Gastroesophageal sphincter (tissue), 4 donors: ENCODE results near the gene ZFAND2A. TPM values are rescaled to one million over a fixed set of nuclear protein-coding genes. Genes with fewer than 3 reads are reported as not detected.

Source experiments
- ATAC-seq: fragments of 150-250 bp; one replicate; pipeline ENCODE4 v1.9.1; 2016; ENCODE audit warnings: mild to moderate bottlenecking, moderate library complexity
- H3K27ac ChIP-seq, 4 donors: fragments of 200-600 bp; sonication (generic) in 3 of 4; 1 replicate in 3 of 4; 2 replicates in 1 of 4; pipeline ENCODE4 v1.5.1; 2016 to 2019
- H3K27me3 ChIP-seq: fragments of 200-600 bp; sonication (generic); one replicate; pipeline ENCODE4 v1.5.1; 2019
- H3K36me3 ChIP-seq, 2 donors: fragments of 200-600 bp; sonication (generic); one replicate each; pipeline ENCODE4 v1.5.1; 2019; ENCODE audit warnings: control low read depth in 1 of 2
- H3K4me1 ChIP-seq, 3 donors: fragments of 200-600 bp; sonication (generic); 1 replicate in 2 of 3; 2 replicates in 1 of 3; pipeline ENCODE4 v1.5.1; 2016 to 2019; ENCODE audit warnings: control low read depth in 2 of 3
- H3K4me3 ChIP-seq, 2 donors: fragments of 200-600 bp; sonication (generic); one replicate each; pipeline ENCODE4 v1.5.1; 2019; ENCODE audit warnings: mild to moderate bottlenecking in 1 of 2, moderate library complexity in 1 of 2
- H3K9me3 ChIP-seq, 3 donors: fragments of 200-600 bp; sonication (generic); one replicate each; pipeline ENCODE4 v1.5.1; 2017 to 2019; ENCODE audit warnings: control low read depth in 2 of 3
- CTCF ChIP-seq, 4 experiments: fragments of 200-600 bp in 2 of 4; fragments of 450-650 bp in 2 of 4; sonication (generic) in 1 of 4; IDR thresholded peaks; one replicate each; pipeline ENCODE4 v1.5.1; 2017 to 2019; ENCODE audit warnings: antibody characterized with exemption in 4 of 4, mild to moderate bottlenecking in 2 of 4, moderate library complexity in 2 of 4
- EP300 ChIP-seq: sonication (generic); formaldehyde crosslinking; IDR thresholded peaks from one replicate; pipeline ENCODE4 v1.6.1; 2017; ENCODE audit warnings: antibody characterized with exemption, mild to moderate bottlenecking
- POLR2A ChIP-seq, 2 donors: fragments of 450-650 bp; IDR thresholded peaks; one replicate each; pipeline ENCODE4 v1.6.1; 2017; ENCODE audit warnings: antibody characterized with exemption in 2 of 2, mild to moderate bottlenecking in 2 of 2, moderate library complexity in 1 of 2
- POLR2AphosphoS5 ChIP-seq: sonication (generic); formaldehyde crosslinking; IDR thresholded peaks from one replicate; pipeline ENCODE4 v1.6.1; 2017; ENCODE audit warnings: antibody characterized with exemption
- WGBS, 2 donors: methylation state at CpG; one replicate each; pipeline ENCODE4 v1.1.5; 2018; ENCODE audit warnings: low coverage in 1 of 2; 5-methylcytosine and 5-hydroxymethylcytosine counted together
- total RNA-seq, 4 donors: library from RNA; depleted of rRNA; stranded (reverse); fragments of >200 nt; gene quantifications; one replicate each; pipeline ENCODE4 v1.1.0, GENCODE V29; 2016

The ZFAND2A gene
- total RNA-seq, 4 donors from 2014 or later: 19.1 to 28.0 (median 24.0) TPM

DNA sequence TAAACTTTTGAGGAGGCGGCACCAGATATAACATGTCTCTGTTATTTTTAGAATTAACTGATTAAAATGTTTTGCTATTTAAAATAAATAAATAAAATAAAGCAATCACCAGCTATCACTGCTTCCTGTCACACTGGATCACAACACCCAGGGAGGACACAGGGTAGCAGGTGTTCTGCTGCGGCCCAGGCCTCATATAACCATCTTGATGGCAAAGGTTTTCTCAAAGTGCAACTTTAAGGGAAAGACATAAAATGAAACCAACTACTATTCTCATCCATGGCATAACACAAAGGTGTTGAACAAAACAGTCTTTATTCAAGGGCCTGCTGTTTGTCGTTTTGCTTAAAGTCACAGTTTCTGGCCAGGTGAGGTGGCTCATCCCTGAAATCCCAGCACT is 48.8 kb downstream of the ZFAND2A start:
- 87 to 100% methylated on average over 2 to 3 of the region's 3 CpGs for WGBS, 2 donors
- Histone ChIP-seq H3K36me3 (peaks cover 0 to 7% of the 10 kb centered on the region in 2 donors), H3K9me3 (no peaks in the 10 kb centered on the region), H3K27ac (no peak overlapping the region), H3K4me3 (no peak overlapping the region), H3K4me1 (no peaks in the 10 kb centered on the region), H3K27me3 (no peaks in the 10 kb centered on the region)
- TF ChIP-seq EP300 (no peak), POLR2AphosphoS5 (no peak), CTCF (IDR thresholded peaks at IDR 0.05) (no peak), POLR2A (IDR thresholded peaks at IDR 0.05) (no peak)
- ATAC-seq: no peak

DNA sequence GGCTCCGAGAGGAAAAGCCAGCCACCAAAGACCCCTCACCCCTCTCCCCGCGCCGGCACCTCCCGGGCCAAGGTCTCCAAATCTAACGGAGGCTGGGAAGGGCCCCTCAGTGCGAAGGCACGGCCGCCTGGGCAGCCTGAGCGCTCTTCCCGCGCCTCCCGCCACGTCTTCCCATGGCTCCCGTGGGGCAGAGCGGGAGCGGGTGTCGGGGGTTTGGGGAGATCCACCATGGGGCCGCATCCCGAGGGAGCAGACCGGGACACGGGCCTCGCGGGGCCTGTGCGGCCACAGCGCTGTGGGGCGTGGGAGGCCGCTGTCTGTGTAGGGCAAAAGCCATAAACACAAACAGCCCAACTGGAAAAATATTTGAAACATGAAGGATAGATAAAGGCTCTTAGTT is 49.6 kb downstream of the ZFAND2A start:
- ATAC-seq: no peak
- Histone ChIP-seq H3K4me3 (no peak overlapping the region), H3K27ac (no peak overlapping the region), H3K27me3 (no peaks in the 10 kb centered on the region), H3K9me3 (no peaks in the 10 kb centered on the region), H3K36me3 (peaks cover 0 to 7% of the 10 kb centered on the region in 2 donors), H3K4me1 (no peaks in the 10 kb centered on the region)
- TF ChIP-seq POLR2A (IDR thresholded peaks at IDR 0.05) (no peak), CTCF (IDR thresholded peaks at IDR 0.05) (no peak), EP300 (no peak), POLR2AphosphoS5 (no peak)
- 100% methylated on average over 3 of the region's 28 CpGs; no CpG with 5 or more reads in 1 of the 2 donors for WGBS, 2 donors

DNA sequence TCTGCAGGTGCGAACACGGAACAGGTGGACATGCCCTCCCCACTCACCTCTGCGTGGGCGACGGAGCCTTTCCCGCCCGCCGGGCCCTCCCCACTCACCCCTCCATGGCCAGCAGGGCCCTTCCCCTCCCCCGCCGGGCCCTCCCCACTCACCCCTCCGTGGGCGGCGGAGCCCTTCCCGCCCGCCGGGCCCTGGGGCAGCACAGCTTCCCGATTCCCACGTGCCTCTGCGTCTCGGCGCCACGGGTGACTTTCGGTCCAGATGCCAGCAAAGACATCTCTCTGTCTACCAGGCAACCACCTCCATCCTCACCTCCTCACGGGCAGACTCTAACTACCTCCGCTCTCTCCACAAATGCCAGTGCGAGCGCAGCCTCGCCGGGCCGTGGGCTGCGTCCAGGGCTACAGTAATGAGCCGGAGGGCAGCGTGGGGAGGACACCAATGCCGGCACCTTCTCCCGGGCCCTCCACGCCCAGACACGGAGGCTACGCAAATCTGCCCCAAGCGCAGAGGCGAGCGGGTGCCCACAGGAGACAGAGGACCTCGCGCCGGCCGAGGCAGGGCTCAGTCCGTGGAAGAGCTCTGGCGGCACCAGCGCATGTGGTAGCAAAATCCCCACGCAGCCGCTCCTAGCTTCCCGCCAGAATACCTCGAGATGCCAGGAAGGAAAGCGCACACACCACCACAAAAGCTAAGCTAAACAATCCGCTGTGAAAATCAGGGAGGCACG is 50.2 kb downstream of the ZFAND2A start:
- no peak for ATAC-seq
- H3K27me3 ChIP-seq: no peaks in the 10 kb centered on the region
- WGBS, 2 donors: 91 to 100% methylated on average over 2 to 10 of the region's 55 CpGs
- no peak overlapping the region for H3K4me3 ChIP-seq
- no peaks in the 10 kb centered on the region for H3K4me1 ChIP-seq
- TF ChIP-seq POLR2AphosphoS5 (no peak), EP300 (no peak), CTCF (IDR thresholded peaks at IDR 0.05) (no peak), POLR2A (IDR thresholded peaks at IDR 0.05) (no peak)
- H3K36me3 ChIP-seq: peaks cover 0 to 7% of the 10 kb centered on the region in 2 donors
- no peaks in the 10 kb centered on the region for H3K9me3 ChIP-seq
- no peak overlapping the region for H3K27ac ChIP-seq

- no peak for ATAC-seq
- no peaks in the 10 kb centered on the region for H3K4me1 ChIP-seq
- 81% methylated on average over 8 of the region's 30 CpGs; no CpG with 5 or more reads in 1 of the 2 donors for WGBS, 2 donors
- H3K4me3 ChIP-seq: no peak overlapping the region
- no peak overlapping the region for H3K27ac ChIP-seq
- H3K9me3 ChIP-seq: no peaks in the 10 kb centered on the region
- H3K27me3 ChIP-seq: no peaks in the 10 kb centered on the region
- TF ChIP-seq EP300 (no peak), POLR2AphosphoS5 (no peak), POLR2A (IDR thresholded peaks at IDR 0.05) (no peak), CTCF (IDR thresholded peaks at IDR 0.05) (no peak)
- peaks cover 0 to 7% of the 10 kb centered on the region in 2 donors for H3K36me3 ChIP-seq
These were observed 51.6 kb downstream of the ZFAND2A start for GRCh38 chr7:1108264-1108920.
